Keratinocyte (primary cell): Measurements from ENCODE around the gene MAP3K14. TPM values are rescaled to one million over a fixed set of nuclear protein-coding genes. Genes with fewer than 3 reads are reported as not detected.

Source experiments
- DNase-seq: peaks from one replicate; pipeline ENCODE4 v3.0.0-alpha.2; 2011; ENCODE audit warnings: low read depth, missing footprints, low spot score
- FAIRE-seq: peaks from 2 replicates; lab custom pipeline; 2011; peaks lifted over from hg19 to GRCh38; lab: Jason Lieb, UNC
- H2AFZ ChIP-seq: 2 replicates; pipeline ENCODE4 v1.6.0; 2012; ENCODE audit warnings: low read length, control low read depth, inconsistent platforms; ENCODE audit not compliant: control insufficient read depth
- H3K27ac ChIP-seq: 2 replicates; pipeline ENCODE4 v1.5.1; 2011; ENCODE audit warnings: low read length; ENCODE audit not compliant: control insufficient read depth, insufficient read depth
- H3K27me3 ChIP-seq: 3 replicates; pipeline ENCODE4 v1.6.0; 2011; ENCODE audit warnings: low read length; ENCODE audit not compliant: control insufficient read depth, insufficient read depth; ENCODE audit errors: extremely low read depth
- H3K36me3 ChIP-seq, 2 experiments: 2 replicates in 1 of 2; 3 replicates in 1 of 2; pipeline ENCODE4 v1.5.1; 2011; ENCODE audit warnings: low read length in 2 of 2, mild to moderate bottlenecking in 1 of 2; ENCODE audit not compliant: control insufficient read depth in 2 of 2, insufficient read depth in 2 of 2; ENCODE audit errors: extremely low read depth in 1 of 2
- H3K4me1 ChIP-seq: 3 replicates; pipeline ENCODE4 v1.5.1; 2011; ENCODE audit warnings: low read length; ENCODE audit not compliant: control insufficient read depth, insufficient read depth; ENCODE audit errors: extremely low read depth
- H3K4me2 ChIP-seq: 3 replicates; pipeline ENCODE4 v1.6.0; 2011; ENCODE audit warnings: low read depth, low read length; ENCODE audit not compliant: control insufficient read depth, insufficient read depth; ENCODE audit errors: extremely low read depth
- H3K4me3 ChIP-seq, 3 experiments: fragments of 200-600 bp in 1 of 3; sonication (generic) in 1 of 3; 2 replicates in 2 of 3; 3 replicates in 1 of 3; pipeline ENCODE4 v1.5.1; 2011 to 2016; ENCODE audit warnings: low read length in 3 of 3, mild to moderate bottlenecking in 3 of 3, control low read depth in 2 of 3, inconsistent platforms in 1 of 3, low read depth in 1 of 3, mixed read lengths in 1 of 3, mixed run types in 1 of 3, moderate library complexity in 1 of 3; ENCODE audit not compliant: control insufficient read depth in 2 of 3, insufficient read depth in 2 of 3; ENCODE audit errors: extremely low read depth in 1 of 3
- H3K79me2 ChIP-seq: 2 replicates; pipeline ENCODE4 v1.6.0; 2012; ENCODE audit warnings: low read length; ENCODE audit not compliant: control insufficient read depth, insufficient read depth
- H3K9ac ChIP-seq: 3 replicates; pipeline ENCODE4 v1.6.0; 2011; ENCODE audit warnings: low read length; ENCODE audit not compliant: control insufficient read depth, insufficient read depth; ENCODE audit errors: extremely low read depth
- H3K9me1 ChIP-seq: 3 replicates; pipeline ENCODE4 v1.6.0; 2011; ENCODE audit warnings: low read length; ENCODE audit not compliant: control insufficient read depth, insufficient read depth; ENCODE audit errors: extremely low read depth
- H3K9me3 ChIP-seq: 2 replicates; pipeline ENCODE4 v1.5.1; 2012; ENCODE audit warnings: low read depth, low read length; ENCODE audit not compliant: control insufficient read depth
- H4K20me1 ChIP-seq: 3 replicates; pipeline ENCODE4 v1.6.0; 2011; ENCODE audit warnings: low read length; ENCODE audit not compliant: control insufficient read depth, insufficient read depth; ENCODE audit errors: extremely low read depth
- EZH2 ChIP-seq: IDR thresholded peaks from one replicate; pipeline ENCODE4 v1.6.1; 2012; ENCODE audit warnings: inconsistent platforms, mild to moderate bottlenecking, low read length, moderate library complexity
- dilution Hi-C: fragments of 300-500 bp; cut with MboI; formaldehyde crosslinking; loops from one replicate; pipeline ENCODE4 v1.7.0; 2020; ENCODE audit warnings: low sequenced_read_pairs; ENCODE audit not compliant: extremely low pct_ligation_motif_present
- polyA plus RNA-seq, 5 experiments: library from polyadenylated mRNA; depleted of rRNA in 3 of 5; stranded (reverse) in 3 of 5; stranded (forward) in 1 of 5; unstranded in 1 of 5; fragments of >200 nt; gene quantifications; 1 replicate in 1 of 5; 2 replicates in 3 of 5; 3 replicates in 1 of 5; pipeline versions ENCODE4 v1.2.1 to v1.2.3, GENCODE V29; 2011 to 2012; ENCODE audit warnings: missing spikeins in 2 of 5, low read depth in 1 of 5, low replicate concordance in 1 of 5
- TF ChIP-seq, protein P1 (sequence below), 3 experiments: IDR thresholded peaks in 1 of 3; conservative IDR thresholded peaks in 1 of 3; optimal IDR thresholded peaks in 1 of 3; 2 replicates in 2 of 3; 3 replicates in 1 of 3; pipeline versions ENCODE3 to v1.5.1; 2011; ENCODE audit warnings: low read length in 3 of 3, mild to moderate bottlenecking in 3 of 3, moderate library complexity in 2 of 3, control low read depth in 1 of 3, inconsistent platforms in 1 of 3; ENCODE audit not compliant: insufficient read depth in 2 of 3; ENCODE audit errors: extremely low read depth in 1 of 3

Gene MAP3K14
- polyA plus RNA-seq, 1 donor (not counting 4 experiments of a cell fraction or from before 2014, with no cell fraction given), result 6.5 TPM

DNA sequence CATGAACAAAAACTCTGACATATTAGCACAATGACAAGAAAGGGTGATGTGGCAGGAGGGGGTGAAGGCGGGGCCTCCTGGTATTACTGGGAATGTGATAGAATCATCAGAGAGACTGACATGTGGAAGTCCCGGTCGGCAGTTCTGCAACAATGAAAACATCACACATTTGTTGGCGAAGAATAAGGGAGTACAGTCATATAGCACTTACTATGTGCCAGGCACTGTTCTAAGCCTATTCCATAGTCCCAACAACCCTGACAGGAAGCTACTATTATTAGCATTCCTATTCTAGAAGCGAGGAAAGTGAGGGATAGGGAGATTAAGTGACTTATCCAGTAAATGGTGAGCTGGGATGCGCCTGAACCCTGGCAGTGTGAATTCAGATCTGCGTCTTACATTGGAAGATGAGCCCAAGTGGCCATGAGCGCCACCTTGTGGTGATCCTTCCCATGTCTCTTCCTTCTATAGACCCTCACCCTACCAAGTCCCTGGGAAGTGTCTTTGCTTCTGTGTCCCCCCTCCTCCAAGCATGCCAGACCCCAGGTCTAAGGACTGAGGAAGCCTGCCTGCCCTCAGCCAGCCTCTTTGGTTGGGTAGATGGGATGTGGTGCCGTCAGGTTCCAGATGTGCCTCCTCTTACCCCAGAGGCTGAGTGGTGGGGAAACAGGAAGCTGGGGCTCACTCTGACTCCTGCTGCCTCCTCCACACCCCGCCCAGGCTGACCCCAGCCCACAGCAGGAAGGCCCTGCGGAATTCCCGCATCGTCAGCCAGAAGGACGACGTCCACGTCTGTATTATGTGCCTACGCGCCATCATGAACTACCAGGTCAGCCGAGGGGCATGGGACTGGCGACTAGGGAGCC, 81.2 kb downstream of the MAP3K14 start:
- Histone ChIP-seq H3K27me3 (peaks cover 14% of the 10 kb centered on the region), H3K79me2 (no peaks in the 10 kb centered on the region), H3K4me3 (no peak overlapping the region), H3K9me3 (no peaks in the 10 kb centered on the region), H3K4me2 (no peak overlapping the region), H3K9ac (no peak overlapping the region), H4K20me1 (no peaks in the 10 kb centered on the region), H3K27ac (no peak overlapping the region), H3K36me3 (no peaks in the 10 kb centered on the region), H2AFZ (no peak overlapping the region), H3K4me1 (peaks cover 7% of the 10 kb centered on the region), H3K9me1 (no peaks in the 10 kb centered on the region)
- FAIRE-seq, result peak; percentile 93
- TF ChIP-seq, protein P1, sequence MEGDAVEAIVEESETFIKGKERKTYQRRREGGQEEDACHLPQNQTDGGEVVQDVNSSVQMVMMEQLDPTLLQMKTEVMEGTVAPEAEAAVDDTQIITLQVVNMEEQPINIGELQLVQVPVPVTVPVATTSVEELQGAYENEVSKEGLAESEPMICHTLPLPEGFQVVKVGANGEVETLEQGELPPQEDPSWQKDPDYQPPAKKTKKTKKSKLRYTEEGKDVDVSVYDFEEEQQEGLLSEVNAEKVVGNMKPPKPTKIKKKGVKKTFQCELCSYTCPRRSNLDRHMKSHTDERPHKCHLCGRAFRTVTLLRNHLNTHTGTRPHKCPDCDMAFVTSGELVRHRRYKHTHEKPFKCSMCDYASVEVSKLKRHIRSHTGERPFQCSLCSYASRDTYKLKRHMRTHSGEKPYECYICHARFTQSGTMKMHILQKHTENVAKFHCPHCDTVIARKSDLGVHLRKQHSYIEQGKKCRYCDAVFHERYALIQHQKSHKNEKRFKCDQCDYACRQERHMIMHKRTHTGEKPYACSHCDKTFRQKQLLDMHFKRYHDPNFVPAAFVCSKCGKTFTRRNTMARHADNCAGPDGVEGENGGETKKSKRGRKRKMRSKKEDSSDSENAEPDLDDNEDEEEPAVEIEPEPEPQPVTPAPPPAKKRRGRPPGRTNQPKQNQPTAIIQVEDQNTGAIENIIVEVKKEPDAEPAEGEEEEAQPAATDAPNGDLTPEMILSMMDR (optimal IDR thresholded peaks at IDR 0.05 in 1 of 3, IDR thresholded peaks at IDR 0.05 in 1 of 3, conservative IDR thresholded peaks at IDR 0.05 in 1 of 3; ENCODE audit: extremely low read depth in 1 of 3, insufficient read depth in 2 of 3, low read length in 3 of 3), result peak; percentile 89 to 95 (median 89)
- TF ChIP-seq EZH2, result no peak
- DNase-seq, result peak; percentile 66
- dilution Hi-C loops, result no loop called here

DNA sequence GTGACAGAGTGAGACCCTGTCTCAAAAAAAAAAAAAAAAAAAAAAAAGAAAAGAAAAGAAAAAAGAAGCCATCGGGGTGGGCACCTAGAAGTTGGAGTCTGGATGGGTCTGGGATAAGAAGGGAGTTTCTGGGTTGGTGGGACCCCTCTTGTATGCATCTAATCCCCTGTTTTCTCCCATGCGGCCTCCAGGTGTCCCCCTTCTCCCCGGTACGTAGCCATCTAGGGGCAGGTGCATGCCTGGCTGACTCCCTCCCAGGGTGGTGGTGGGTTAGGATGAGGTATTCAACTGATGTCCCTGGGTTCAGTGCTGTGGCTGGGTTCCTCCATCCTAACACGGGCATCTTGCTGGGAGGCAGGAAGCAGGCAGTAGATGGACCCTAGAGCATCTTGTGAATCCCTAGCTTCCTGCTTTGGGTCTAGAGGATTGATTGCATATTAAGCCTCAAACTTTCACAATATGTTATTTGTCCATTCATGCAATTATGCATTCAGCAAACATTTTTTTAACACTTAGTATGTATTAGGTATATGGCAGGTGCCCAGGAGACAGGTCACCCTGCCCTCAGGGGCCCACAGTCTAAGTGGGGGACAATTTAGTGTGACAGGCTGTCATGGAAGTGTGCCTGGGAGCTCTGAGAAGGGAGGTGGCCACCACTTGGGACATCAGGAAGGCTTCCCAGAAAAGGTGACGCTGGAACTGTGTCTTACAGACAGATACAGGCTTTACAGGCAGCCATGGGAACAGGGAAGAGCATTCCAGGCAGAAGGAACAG, 82.0 kb downstream of the MAP3K14 start:
- no peak overlapping the region for H2AFZ ChIP-seq
- DNase-seq (no peak), FAIRE-seq (no peak)
- no peaks in the 10 kb centered on the region for H4K20me1 ChIP-seq
- no peaks in the 10 kb centered on the region for H3K9me1 ChIP-seq
- H3K4me2 ChIP-seq, result no peak overlapping the region
- no peak overlapping the region for H3K4me3 ChIP-seq
- no peak overlapping the region for H3K9ac ChIP-seq
- TF ChIP-seq EZH2, result no peak
- TF ChIP-seq, protein P1 (optimal IDR thresholded peaks at IDR 0.05 in 1 of 3, IDR thresholded peaks at IDR 0.05 in 1 of 3, conservative IDR thresholded peaks at IDR 0.05 in 1 of 3; ENCODE audit: extremely low read depth in 1 of 3, insufficient read depth in 2 of 3, low read length in 3 of 3), result peak; percentile 6 to 45 (median 33)
- no peaks in the 10 kb centered on the region for H3K9me3 ChIP-seq
- H3K4me1 ChIP-seq, result peaks cover 6% of the 10 kb centered on the region
- H3K36me3 ChIP-seq, result no peaks in the 10 kb centered on the region
- dilution Hi-C loops, result no loop called here
- H3K27ac ChIP-seq, result no peak overlapping the region
- peaks cover 9% of the 10 kb centered on the region for H3K27me3 ChIP-seq
- no peaks in the 10 kb centered on the region for H3K79me2 ChIP-seq
